Measurements from ENCODE around the gene PLEK.

GRCh38 chr2:68372485-68372884 lies 7.4 kb downstream of the PLEK start:
- TF ChIP-seq, protein P1, sequence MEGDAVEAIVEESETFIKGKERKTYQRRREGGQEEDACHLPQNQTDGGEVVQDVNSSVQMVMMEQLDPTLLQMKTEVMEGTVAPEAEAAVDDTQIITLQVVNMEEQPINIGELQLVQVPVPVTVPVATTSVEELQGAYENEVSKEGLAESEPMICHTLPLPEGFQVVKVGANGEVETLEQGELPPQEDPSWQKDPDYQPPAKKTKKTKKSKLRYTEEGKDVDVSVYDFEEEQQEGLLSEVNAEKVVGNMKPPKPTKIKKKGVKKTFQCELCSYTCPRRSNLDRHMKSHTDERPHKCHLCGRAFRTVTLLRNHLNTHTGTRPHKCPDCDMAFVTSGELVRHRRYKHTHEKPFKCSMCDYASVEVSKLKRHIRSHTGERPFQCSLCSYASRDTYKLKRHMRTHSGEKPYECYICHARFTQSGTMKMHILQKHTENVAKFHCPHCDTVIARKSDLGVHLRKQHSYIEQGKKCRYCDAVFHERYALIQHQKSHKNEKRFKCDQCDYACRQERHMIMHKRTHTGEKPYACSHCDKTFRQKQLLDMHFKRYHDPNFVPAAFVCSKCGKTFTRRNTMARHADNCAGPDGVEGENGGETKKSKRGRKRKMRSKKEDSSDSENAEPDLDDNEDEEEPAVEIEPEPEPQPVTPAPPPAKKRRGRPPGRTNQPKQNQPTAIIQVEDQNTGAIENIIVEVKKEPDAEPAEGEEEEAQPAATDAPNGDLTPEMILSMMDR (IDR thresholded peaks at IDR 0.05), result no peak
- no peak for TF ChIP-seq POLR2A (IDR thresholded peaks at IDR 0.05)
